Effector memory CD8-positive, alpha-beta T cell (primary cell): ENCODE measurements around the gene KRTCAP2.

Source experiments
- ATAC-seq: fragments of 150-1000 bp; cut with Tn5 transposase; replicated peaks from 2 replicates; pipeline ENCODE4 v1.10.0; 2021; ENCODE audit warnings: mild to moderate bottlenecking, moderate library complexity
- DNase-seq, 3 experiments: peaks; one replicate each; pipeline ENCODE4 v3.0.0; 2021
- H3K27ac Mint-ChIP-seq, 2 donors: one replicate each; pipeline ENCODE4 v1.8.0; 2022; ENCODE audit warnings: mild to moderate bottlenecking in 2 of 2, mixed read lengths in 2 of 2, moderate library complexity in 2 of 2
- H3K27me3 Mint-ChIP-seq, 2 donors: one replicate each; pipeline ENCODE4 v1.8.0; 2022; ENCODE audit warnings: mixed read lengths in 2 of 2
- H3K36me3 Mint-ChIP-seq: one replicate; pipeline ENCODE4 v1.8.0; 2022; ENCODE audit warnings: mild to moderate bottlenecking, moderate library complexity, mixed read lengths; ENCODE audit not compliant: insufficient read depth
- H3K4me1 Mint-ChIP-seq, 2 donors: one replicate each; pipeline ENCODE4 v1.8.0; 2022; ENCODE audit warnings: low read depth in 2 of 2, mixed read lengths in 2 of 2
- H3K4me3 Mint-ChIP-seq, 2 donors: one replicate each; pipeline ENCODE4 v1.8.0; 2022; ENCODE audit warnings: mild to moderate bottlenecking in 2 of 2, mixed read lengths in 2 of 2, moderate library complexity in 2 of 2
- H3K9me3 Mint-ChIP-seq, 2 donors: one replicate each; pipeline ENCODE4 v1.8.0; 2022; ENCODE audit warnings: mixed read lengths in 2 of 2

Gene KRTCAP2

DNA sequence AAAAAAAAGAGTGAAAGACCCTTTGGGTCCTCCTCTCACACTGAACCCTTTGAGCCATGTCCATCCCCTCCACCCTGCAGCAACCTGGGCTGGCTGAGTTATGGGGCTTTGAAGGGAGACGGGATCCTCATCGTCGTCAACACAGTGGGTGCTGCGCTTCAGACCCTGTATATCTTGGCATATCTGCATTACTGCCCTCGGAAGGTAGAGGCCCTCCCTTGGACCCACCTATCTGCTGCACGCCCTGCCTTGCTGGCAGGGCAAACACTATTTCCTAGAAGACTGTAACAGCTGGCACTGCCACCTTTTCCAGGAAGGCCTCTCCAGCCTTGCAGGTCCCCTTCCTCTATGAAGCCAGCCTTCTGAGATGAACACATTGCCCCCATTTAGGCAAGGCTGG is 36.4 kb downstream of the KRTCAP2 start:
- Mint-ChIP-seq H3K9me3 (no peaks in the 10 kb centered on the region), H3K4me1 (peaks cover 32 to 40% of the 10 kb centered on the region in 2 donors), H3K27ac (peak overlapping the region; percentile 96 to 98), H3K4me3 (peak overlapping the region; percentile 88 to 96), H3K27me3 (no peaks in the 10 kb centered on the region), H3K36me3 (peaks cover 14% of the 10 kb centered on the region)
- no peak for ATAC-seq
- no peak for DNase-seq

DNA sequence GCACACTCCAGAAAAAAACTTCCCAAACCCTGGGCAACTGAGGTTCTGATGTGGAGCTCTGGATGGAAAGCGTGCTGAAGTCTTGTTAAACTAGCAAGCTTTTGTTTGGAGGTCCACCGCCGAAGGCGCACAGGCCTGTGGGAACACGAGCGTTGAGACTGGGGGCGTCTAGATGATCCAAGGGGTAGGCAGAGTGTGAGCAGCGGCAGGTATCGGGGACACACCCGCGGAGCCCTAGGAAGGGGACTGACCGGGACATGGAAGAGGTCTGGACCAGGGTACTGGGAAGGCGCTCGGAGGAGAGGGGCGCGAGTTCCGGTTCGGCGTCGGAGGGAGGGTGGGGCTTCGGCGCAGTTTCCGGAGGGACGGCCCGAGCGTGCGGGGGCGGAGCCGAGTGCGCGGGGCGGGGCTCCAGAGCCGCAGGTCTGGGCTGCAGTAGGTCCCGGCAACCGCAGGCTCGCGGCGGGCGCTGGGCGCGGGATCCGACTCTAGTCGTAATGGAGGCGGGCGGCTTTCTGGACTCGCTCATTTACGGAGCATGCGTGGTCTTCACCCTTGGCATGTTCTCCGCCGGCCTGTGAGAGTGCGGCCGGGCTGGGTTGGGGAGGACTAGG is 37.6 kb downstream of the KRTCAP2 start, which contains the start of gene SLC50A1:
Gene SLC50A1 (plus strand): TSS at position 438 of the 614 bp plus-strand sequence. CDS start 60 bp downstream, at position 498.
- ATAC-seq = peak; percentile 85
- no peaks in the 10 kb centered on the region for H3K9me3 Mint-ChIP-seq
- DNase-seq = peak; percentile 90 to 92 (median 90)
- peaks cover 14% of the 10 kb centered on the region for H3K36me3 Mint-ChIP-seq
- peaks cover 4 to 11% of the 10 kb centered on the region in 2 donors for H3K27me3 Mint-ChIP-seq
- peak within 1 kb of the TSS; percentile 88 to 96 for H3K4me3 Mint-ChIP-seq
- peak within 1 kb of the TSS; percentile 96 to 98 for H3K27ac Mint-ChIP-seq
- peaks cover 31 to 40% of the 10 kb centered on the region in 2 donors for H3K4me1 Mint-ChIP-seq

DNA sequence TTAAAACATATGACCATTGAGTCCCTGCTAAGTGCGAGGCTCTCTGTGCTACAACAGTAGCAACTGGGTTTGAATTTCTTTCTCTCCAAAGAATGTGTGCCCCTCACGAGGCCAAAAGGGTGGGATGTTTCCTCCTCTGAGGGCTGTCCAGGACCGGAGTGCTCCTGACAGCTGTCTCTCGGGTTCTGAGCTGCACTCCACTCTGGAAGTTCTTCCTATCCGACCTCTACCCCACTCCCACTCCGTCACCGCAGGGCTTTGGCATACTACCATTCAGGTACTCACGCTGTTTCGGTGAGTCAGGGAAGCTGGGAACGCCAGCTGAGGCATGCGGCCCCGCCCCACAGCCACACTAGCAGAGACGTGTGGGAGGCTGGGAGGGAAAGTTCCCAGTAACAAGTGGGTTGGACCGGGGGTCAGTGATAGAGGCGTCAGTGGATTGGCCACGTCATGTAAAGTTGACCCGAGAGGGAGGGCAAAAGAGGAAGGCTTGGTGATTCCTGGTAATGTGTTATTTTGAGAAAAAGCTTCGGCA is 38.2 kb downstream of the KRTCAP2 start:
- no peaks in the 10 kb centered on the region for H3K9me3 Mint-ChIP-seq
- H3K27me3 Mint-ChIP-seq = peaks cover 8 to 17% of the 10 kb centered on the region in 2 donors
- H3K36me3 Mint-ChIP-seq = peaks cover 14% of the 10 kb centered on the region
- ATAC-seq = no peak
- H3K27ac Mint-ChIP-seq = peak overlapping the region; percentile 96 to 98
- peak overlapping the region; percentile 88 to 96 for H3K4me3 Mint-ChIP-seq
- H3K4me1 Mint-ChIP-seq = peaks cover 27 to 35% of the 10 kb centered on the region in 2 donors
- DNase-seq = no peak

DNA sequence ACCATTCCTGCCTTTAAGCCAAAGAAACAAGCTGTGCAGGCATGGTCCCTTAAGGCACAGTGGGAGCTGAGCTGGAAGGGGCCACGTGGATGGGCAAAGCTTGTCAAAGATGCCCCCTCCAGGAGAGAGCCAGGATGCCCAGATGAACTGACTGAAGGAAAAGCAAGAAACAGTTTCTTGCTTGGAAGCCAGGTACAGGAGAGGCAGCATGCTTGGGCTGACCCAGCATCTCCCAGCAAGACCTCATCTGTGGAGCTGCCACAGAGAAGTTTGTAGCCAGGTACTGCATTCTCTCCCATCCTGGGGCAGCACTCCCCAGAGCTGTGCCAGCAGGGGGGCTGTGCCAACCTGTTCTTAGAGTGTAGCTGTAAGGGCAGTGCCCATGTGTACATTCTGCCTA is 38.8 kb downstream of the KRTCAP2 start:
- H3K36me3 Mint-ChIP-seq = peaks cover 14% of the 10 kb centered on the region
- H3K4me3 Mint-ChIP-seq = peak overlapping the region; percentile 88 to 96
- H3K27me3 Mint-ChIP-seq = peaks cover 8 to 23% of the 10 kb centered on the region in 2 donors
- ATAC-seq = no peak
- H3K9me3 Mint-ChIP-seq = no peaks in the 10 kb centered on the region
- no peak for DNase-seq
- H3K27ac Mint-ChIP-seq = peak overlapping the region in 1 of 2 donors; percentile 96
- peaks cover 28 to 29% of the 10 kb centered on the region in 2 donors for H3K4me1 Mint-ChIP-seq

DNA sequence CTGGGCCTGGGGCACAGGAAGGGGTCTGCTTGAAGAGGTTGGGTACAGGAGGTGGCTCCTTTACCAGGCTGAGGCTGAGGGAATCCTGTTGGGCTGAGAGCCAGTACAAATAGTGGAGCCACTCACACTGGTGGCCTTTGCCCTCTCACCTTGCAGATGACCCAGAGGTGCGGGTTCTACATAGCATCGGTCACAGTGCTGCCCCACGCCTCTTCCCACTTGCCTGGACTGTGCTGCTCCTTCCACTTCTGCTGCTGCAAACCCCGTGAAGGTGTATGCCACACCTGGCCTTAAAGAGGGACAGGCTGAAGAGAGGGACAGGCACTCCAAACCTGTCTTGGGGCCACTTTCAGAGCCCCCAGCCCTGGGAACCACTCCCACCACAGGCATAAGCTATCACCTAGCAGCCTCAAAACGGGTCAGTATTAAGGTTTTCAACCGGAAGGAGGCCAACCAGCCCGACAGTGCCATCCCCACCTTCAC is 39.3 kb downstream of the KRTCAP2 start:
- Mint-ChIP-seq H3K36me3 (peaks cover 18% of the 10 kb centered on the region), H3K4me3 (no peak overlapping the region), H3K27me3 (peaks cover 8 to 28% of the 10 kb centered on the region in 2 donors), H3K27ac (no peak overlapping the region), H3K9me3 (no peaks in the 10 kb centered on the region), H3K4me1 (peaks cover 27 to 31% of the 10 kb centered on the region in 2 donors)
- DNase-seq (no peak), ATAC-seq (no peak)

DNA sequence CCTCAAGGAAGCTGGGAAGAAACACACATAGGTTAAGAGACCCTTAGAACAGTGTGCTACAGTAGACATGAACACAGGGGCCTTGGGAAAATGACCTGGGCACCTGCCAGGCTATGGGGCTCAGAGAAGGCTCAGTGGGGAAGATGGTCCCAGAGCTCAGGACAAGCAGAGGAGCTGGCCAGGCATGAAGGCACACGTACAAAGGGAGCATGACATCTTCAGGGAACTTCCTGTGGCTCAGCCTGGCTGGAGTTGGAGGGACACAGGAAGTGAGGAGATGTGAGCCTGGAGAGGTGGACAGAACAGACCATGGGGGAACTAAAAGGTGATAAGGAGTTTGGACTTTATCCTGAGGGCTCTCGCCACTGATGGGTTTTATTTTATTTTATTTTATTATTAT is 41.2 kb downstream of the KRTCAP2 start:
- Mint-ChIP-seq H3K4me1 (peaks cover 33 to 40% of the 10 kb centered on the region in 2 donors), H3K36me3 (peaks cover 21% of the 10 kb centered on the region), H3K9me3 (no peaks in the 10 kb centered on the region), H3K4me3 (no peak overlapping the region), H3K27ac (no peak overlapping the region), H3K27me3 (peaks cover 8 to 45% of the 10 kb centered on the region in 2 donors)
- no peak for DNase-seq
- no peak for ATAC-seq

DNA sequence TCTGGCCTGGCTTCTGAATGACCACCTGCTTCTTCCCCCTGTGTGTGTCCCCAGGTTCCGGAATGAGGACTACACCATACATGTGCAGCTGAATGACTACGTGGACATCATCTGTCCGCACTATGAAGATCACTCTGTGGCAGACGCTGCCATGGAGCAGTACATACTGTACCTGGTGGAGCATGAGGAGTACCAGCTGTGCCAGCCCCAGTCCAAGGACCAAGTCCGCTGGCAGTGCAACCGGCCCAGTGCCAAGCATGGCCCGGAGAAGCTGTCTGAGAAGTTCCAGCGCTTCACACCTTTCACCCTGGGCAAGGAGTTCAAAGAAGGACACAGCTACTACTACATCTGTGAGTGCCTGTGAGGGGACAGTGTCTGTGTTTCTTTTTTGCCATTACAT is 41.8 kb downstream of the KRTCAP2 start:
- ATAC-seq (no peak), DNase-seq (no peak)
- peaks cover 36 to 38% of the 10 kb centered on the region in 2 donors for H3K4me1 Mint-ChIP-seq
- H3K27me3 Mint-ChIP-seq = peaks cover 8 to 51% of the 10 kb centered on the region in 2 donors
- H3K36me3 Mint-ChIP-seq = peaks cover 18% of the 10 kb centered on the region
- no peaks in the 10 kb centered on the region for H3K9me3 Mint-ChIP-seq
- no peak overlapping the region for H3K4me3 Mint-ChIP-seq
- no peak overlapping the region for H3K27ac Mint-ChIP-seq

DNA sequence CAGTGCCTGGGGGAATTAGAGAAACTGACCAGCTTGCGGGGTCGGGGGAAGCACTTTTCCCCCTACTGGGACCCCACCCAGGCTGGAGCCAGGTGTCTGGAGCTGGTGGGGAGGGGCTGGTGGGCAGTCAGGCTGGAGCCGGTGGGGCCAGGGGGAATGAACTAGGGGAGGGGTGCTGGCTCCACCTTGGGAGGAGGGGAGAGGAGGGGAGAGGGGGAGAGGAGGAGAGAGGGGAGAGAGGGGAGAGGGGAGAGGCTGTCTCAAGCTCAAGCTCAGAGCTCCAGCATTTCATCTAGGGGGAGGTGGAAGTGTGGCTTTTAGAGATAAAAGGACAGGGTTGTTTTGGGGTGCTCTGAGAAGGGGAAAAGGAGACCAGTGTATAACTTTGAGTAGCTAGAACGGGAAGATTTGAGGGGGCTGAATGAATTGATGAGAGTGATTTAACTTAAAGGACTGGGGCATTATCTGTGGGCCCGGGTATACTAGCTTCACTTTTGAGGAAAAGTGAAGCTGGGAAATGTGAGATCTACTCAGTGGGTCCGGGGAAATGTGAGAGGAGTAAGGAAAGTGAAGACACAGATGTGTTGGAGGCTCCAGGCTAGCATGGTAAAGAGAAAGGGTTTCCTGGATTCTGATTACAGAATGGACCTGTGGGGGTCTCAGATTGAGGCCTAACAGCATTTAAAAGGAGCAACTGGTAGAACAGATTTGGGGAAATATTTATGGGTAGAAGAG is 42.7 kb downstream of the KRTCAP2 start:
- ATAC-seq = no peak
- peaks cover 12% of the 10 kb centered on the region for H3K36me3 Mint-ChIP-seq
- H3K4me3 Mint-ChIP-seq = no peak overlapping the region
- H3K9me3 Mint-ChIP-seq = no peaks in the 10 kb centered on the region
- peaks cover 32 to 34% of the 10 kb centered on the region in 2 donors for H3K4me1 Mint-ChIP-seq
- H3K27ac Mint-ChIP-seq = no peak overlapping the region
- no peak for DNase-seq
- H3K27me3 Mint-ChIP-seq = peaks cover 8 to 59% of the 10 kb centered on the region in 2 donors

DNA sequence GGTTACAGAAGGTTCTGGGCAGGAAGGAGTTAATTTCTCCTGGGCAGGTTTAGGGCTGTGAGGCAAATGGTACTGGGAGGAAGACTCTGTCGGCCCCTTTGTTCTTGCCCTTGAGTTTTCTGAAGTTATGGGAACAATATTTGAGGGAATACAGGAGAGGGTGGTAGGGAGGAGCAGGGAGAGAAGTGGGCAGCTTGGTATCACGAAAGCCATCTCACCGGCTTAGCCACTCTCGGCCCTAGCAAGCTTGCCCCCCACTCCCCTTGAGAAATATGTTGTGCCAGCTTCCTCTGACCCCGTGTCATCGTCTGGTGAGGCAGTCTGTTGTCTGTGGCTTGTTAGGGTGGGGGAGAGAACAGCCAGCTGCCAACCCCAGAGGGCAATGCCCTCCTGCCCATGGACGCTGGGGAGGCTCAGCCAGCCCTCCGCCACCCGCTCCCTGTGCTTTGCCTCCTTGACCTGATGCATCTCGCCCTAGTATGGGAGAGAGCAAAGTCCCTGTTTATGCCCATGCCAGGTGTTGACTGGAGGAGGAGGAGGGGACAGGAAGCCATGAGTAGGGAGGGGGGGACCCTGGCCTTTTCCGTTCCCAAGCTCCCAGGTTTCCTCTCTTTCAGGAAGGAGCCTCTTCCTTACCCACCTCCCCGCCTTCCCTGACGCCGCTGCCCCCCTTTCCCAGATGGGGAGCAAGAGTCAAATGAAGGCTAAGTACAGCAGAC is 44.2 kb downstream of the KRTCAP2 start:
- no peaks in the 10 kb centered on the region for H3K9me3 Mint-ChIP-seq
- peak overlapping the region in 1 of 2 donors; percentile 64 for H3K27ac Mint-ChIP-seq
- ATAC-seq = no peak
- H3K4me3 Mint-ChIP-seq = peak overlapping the region; percentile 91 to 92
- peaks cover 23 to 26% of the 10 kb centered on the region in 2 donors for H3K4me1 Mint-ChIP-seq
- peaks cover 8 to 71% of the 10 kb centered on the region in 2 donors for H3K27me3 Mint-ChIP-seq
- peak in 1 of 3 experiments; percentile 9 for DNase-seq
- H3K36me3 Mint-ChIP-seq = peaks cover 7% of the 10 kb centered on the region

DNA sequence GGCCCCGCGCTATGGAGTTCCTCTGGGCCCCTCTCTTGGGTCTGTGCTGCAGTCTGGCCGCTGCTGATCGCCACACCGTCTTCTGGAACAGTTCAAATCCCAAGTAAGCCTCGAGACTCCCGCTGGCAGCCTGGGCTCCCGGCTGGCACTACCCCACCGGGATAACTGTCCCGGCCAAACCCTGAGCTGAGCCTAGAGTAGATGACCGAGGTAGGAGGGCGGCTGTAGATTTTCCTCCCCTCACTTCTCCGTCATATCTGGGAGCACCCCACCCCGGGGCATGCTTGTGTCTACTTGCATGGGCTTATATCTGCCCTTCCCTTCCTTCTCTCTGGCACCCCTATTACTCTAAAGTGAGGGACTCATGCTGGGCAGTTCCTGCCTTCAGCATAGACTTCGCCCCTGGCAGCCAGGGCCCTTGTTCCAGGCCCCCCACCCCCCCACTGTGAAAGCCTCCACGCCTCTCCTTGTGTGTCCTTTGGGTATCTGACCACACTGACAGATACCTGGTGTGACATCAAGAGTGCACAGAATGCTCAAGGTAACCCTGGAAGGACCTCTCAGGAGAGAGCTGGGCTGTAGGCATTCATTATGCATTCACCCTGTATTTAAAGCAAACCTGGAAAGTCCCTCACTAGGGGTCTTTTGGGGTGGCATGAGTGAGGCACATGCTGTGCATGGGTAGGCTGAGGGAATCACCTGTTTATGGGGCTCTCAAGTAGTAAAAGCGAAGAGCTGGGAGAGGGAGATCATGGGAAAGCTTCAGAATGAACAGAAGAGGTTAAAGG is 44.9 kb downstream of the KRTCAP2 start:
- ATAC-seq = no peak
- Mint-ChIP-seq H3K4me3 (peak overlapping the region; percentile 91 to 92), H3K9me3 (no peaks in the 10 kb centered on the region), H3K4me1 (peaks cover 23 to 26% of the 10 kb centered on the region in 2 donors), H3K27me3 (peaks cover 8 to 71% of the 10 kb centered on the region in 2 donors), H3K36me3 (peaks cover 7% of the 10 kb centered on the region), H3K27ac (peak overlapping the region in 1 of 2 donors; percentile 64)
- DNase-seq = no peak

DNA sequence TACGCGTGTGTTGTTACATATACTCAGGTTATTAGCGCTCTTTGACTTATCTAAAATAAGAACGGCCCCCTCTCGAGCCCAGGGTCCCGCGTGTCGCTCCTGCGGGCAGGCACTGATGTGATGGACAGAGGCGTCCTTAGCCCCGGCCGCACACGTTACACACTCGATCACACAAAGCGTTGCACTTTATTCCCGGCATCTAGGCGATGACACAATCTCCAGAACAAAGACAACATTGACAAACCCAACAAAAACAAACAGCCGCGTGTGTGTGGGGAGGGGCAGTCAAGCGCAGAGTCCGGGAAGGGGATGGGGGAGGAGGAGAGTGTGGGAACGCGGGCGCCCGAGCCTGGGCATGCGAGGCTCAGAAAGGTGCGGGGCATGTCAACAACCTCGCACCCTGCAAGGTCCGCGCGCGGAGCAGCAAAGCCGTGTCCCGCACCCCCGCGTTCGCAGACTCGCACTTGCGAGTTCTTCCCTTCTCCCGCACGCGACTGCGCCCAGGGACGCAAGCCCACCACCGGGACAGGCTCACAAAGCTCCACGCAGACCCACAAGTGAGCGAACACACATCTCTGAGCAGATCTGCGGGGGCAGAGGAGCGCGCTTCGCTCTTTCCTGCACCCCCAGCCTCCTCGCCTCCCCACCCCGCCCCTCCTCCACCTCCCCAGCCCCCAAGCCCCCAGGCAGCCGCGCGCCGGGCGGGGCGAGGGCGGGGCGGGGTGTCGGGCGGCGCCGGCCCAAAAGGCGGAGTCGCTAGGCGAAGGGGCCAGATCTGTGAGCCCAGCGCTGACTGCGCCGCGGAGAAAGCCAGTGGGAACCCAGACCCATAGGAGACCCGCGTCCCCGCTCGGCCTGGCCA is 45.8 kb downstream of the KRTCAP2 start, which contains the start of gene EFNA1:
Gene EFNA1 (plus strand): TSS at position 772 of the 862 bp plus-strand sequence. CDS start 102 bp downstream, outside the sequence.
- peak within 1 kb of the TSS; percentile 4 to 64 for H3K27ac Mint-ChIP-seq
- H3K27me3 Mint-ChIP-seq = peaks cover 8 to 71% of the 10 kb centered on the region in 2 donors

More for the DNA sequence above, 45.8 kb downstream of the KRTCAP2 start, which contains the start of gene EFNA1:
- Mint-ChIP-seq H3K36me3 (peaks cover 7% of the 10 kb centered on the region), H3K9me3 (no peaks in the 10 kb centered on the region), H3K4me3 (peak within 1 kb of the TSS; percentile 91 to 92), H3K4me1 (peaks cover 23 to 26% of the 10 kb centered on the region in 2 donors)
- peak; percentile 49 for ATAC-seq
- DNase-seq = peak in 2 of 3 experiments; percentile 14 to 33
